Stimulated activated CD4-positive, alpha-beta T cell treated with anti-CD3 and anti-CD28 coated beads, Interleukin-4, amount 100 ng/mL, for 1 hour (primary cell): ENCODE measurements around the gene DPH1.
"Not testable (repeated sequence)": the region's sequence is repeated elsewhere in the genome, so short reads cannot be mapped to it uniquely, and the experiment has no call there.

Experiments used
- DNase-seq: peaks from one replicate; pipeline ENCODE4 v3.0.0-alpha.2; 2020

The DPH1 gene

GRCh38 chr17:2029911-2030778, at the start of gene DPH1:
DPH1 (plus strand) TSS chr17:2030153; CDS start chr17:2030170, 17 bp downstream.
- peak; percentile 88 for DNase-seq

GRCh38 chr17:1980665-1981250, 49.2 kb upstream of the DPH1 start:
- no peak for DNase-seq

- DNase-seq, result not testable (repeated sequence)
Measured at GRCh38 chr17:1982793-1983366, 47.1 kb upstream of the DPH1 start.

GRCh38 chr17:1985093-1985492, 44.9 kb upstream of the DPH1 start:
- DNase-seq, result no peak

- DNase-seq, result no peak
Measured at GRCh38 chr17:1985686-1986085, 44.3 kb upstream of the DPH1 start.

- DNase-seq, result no peak
Measured at GRCh38 chr17:1986783-1987451, 43.0 kb upstream of the DPH1 start.

- DNase-seq, result no peak
Measured at GRCh38 chr17:1989135-1989534, 40.8 kb upstream of the DPH1 start.

- DNase-seq, result no peak
Measured at GRCh38 chr17:1992541-1992940, 37.4 kb upstream of the DPH1 start.

GRCh38 chr17:1994707-1995106, 35.2 kb upstream of the DPH1 start:
- DNase-seq, result no peak

- DNase-seq, result no peak
Measured at GRCh38 chr17:1995321-1995892, 34.5 kb upstream of the DPH1 start.

GRCh38 chr17:1995907-1996799, 33.8 kb upstream of the DPH1 start:
- no peak for DNase-seq

GRCh38 chr17:1996800-1997288, 33.1 kb upstream of the DPH1 start:
- DNase-seq, result no peak

GRCh38 chr17:1997289-1997926, 32.5 kb upstream of the DPH1 start:
- no peak for DNase-seq

- DNase-seq, result no peak
Measured at GRCh38 chr17:1997927-1998742, 31.8 kb upstream of the DPH1 start.

GRCh38 chr17:1999557-2000251, 30.2 kb upstream of the DPH1 start:
- no peak for DNase-seq

GRCh38 chr17:2002767-2003329, 27.1 kb upstream of the DPH1 start:
- no peak for DNase-seq

GRCh38 chr17:2003525-2003924, 26.4 kb upstream of the DPH1 start:
- DNase-seq, result no peak

- DNase-seq, result no peak
Measured at GRCh38 chr17:2004435-2004952, 25.5 kb upstream of the DPH1 start.
